GM19238 (cell line): Measurements from ENCODE around the gene NUDT21.
"Not testable (repeated sequence)": the region's sequence is repeated elsewhere in the genome, so short reads cannot be mapped to it uniquely, and the experiment has no call there.

ENCODE experiments used
- DNase-seq: peaks from one replicate; pipeline ENCODE4 v3.0.0; 2011; ENCODE audit warnings: low spot score; ENCODE audit not compliant: insufficient read length

NUDT21 gene

DNA sequence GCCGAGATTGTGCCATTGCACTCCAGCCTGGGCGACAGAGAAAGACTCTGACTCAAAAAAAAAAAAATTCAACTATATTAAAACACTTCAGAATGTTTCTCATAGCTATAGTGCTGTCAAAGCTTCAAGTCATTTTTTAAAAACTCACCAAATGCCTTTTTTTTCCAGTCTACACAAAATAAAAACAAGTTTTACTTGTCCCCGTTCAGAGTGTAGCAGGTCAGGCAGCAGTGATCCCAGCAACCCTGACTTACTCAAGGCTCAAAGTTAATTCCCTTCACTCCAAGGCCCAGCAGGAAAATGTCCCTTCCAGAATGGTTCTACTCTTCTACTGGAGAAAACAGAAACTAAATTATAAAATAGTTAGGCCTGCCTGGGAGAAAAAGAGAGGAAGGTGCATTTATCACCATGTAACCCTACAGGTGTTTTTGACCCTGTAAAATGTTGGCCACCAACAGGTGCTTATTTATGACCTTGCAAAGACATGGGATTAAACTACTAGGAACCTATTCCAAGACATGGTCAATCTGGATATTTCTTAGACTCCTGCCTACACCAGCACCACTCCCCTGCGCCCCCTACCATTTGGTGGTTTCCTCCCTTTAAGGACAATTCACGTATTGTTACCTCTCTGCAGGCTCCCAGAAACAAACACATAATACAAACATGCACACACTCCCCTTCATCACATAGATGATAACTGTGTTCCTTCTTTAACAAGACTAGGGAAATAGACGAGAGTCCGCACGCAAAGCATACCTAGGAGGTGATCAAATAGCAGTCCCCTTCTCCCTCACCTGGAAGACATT, 31.2 kb downstream of the NUDT21 start:
- DNase-seq, result no peak

DNA sequence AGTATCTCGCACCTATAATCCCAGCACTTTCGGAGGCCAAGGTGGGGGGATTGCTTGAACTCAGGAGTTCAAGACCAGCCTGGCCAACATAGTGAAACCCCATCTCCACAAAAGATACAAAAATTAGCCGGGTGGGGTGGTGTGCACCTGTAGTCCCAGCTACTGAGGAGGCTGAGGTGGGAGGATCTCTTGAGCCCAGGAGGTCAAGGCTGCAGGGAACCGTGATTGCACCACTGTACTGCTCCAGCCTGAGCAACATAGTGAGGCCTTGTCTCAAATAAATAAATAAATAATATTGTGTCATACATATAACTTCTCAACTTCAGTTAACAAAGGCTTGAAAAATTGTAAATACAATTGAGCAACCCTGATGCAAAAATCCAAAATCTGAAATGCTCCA, 34.0 kb downstream of the NUDT21 start:
- DNase-seq, result no peak

- no peak for DNase-seq
Observed at GRCh38 chr16:56415875-56416274, 35.3 kb downstream of the NUDT21 start.

DNA sequence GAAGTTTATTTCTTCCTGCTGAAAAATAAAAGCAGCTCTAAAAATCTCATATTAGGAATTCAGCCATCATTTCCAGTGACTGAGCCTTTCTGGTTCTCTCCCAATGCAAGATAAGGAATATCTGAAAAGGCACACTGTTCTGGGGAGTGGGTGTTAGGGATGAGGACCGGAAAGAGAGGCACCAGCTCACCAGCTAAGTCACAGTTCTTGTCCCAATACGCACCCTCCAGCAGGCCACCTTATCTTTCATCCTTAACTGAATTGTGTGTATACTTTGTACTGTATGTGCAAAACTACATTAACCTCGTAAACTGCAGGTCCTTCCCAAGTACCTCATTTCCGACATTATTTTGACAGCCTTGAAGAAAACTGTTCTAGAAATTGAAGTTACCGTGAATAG, 36.8 kb downstream of the NUDT21 start:
- no peak for DNase-seq

- no peak for DNase-seq
Observed at GRCh38 chr16:56413381-56413780, 37.8 kb downstream of the NUDT21 start.

GRCh38 chr16:56411624-56412023, 39.5 kb downstream of the NUDT21 start:
- DNase-seq, result no peak

DNA sequence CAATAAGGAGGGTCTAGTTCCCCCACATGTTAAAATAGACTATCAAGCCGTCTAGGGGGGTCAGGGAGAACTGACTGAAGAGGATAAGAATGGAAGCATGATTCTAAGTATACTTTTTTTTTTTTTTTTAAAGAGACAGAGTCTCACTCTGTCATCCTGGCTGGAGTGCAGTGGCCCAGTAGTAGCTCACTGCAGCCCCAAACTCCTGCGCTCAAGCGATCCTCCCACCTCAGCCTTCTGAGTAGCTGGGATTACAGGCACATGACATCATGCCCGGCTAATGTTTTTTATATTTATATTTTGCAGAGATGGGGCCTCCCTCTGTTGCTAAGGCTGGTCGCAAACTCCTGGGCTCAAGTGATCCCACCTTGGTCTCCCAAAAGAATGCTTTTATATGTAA, 40.0 kb downstream of the NUDT21 start:
- DNase-seq, result no peak

GRCh38 chr16:56409195-56409594, 41.9 kb downstream of the NUDT21 start:
- DNase-seq, result no peak

GRCh38 chr16:56408379-56409098, 42.6 kb downstream of the NUDT21 start:
- DNase-seq, result no peak

DNA sequence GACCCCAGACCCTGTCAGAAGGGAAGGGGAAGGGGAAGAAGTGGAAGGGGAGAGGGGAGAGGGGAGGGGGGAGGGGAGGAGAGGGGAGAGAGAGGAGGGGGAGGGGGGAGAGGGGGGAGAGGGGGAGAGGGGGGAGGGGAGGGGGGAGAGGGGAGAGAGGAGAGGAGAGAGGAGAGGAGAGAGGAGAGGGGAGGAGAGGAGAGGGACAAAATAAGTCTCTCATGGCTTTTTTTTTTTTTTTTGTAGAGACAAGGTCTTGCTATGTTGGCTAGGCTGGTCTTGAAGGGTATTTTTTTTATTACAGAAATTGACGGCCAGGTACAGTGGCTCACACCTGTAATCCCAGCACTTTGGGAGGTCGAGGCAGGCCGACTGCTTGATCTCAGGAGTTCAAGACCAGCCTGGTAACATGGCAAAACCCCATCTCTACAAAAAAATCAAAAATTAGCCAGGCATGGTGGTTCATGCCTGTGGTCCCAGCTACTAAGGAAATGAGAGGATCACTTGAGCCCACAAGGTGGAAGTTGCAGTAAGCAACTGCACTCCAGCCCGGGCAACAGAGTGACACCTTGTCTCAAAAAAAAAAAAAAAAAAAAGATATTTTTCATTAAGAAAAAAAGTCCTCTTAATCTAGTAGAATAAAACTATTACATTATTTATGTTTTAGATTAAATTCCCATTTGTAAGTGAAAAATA, 45.0 kb downstream of the NUDT21 start:
- no peak for DNase-seq

DNA sequence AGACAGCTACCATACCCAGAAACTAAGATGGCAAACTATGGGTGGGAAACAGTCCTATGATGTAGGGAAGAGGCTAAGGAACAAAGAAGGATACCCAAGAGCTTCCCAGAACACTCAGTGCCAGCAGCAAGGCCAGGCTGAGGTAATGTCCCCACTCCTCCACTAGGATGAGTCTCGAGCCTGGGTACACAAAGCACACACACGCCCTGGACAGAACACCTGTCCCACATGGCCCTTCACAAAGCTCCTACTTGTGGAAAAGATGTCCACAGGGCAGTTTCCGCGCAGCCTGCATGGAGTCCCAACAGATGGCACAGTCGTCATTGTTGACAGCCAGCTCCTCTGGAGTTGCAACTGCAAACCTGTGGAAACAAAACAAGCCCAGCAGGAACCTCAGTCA, 49.6 kb downstream of the NUDT21 start:
- DNase-seq, result no peak

- DNase-seq, result no peak
Observed at GRCh38 chr16:56400458-56400857, 50.7 kb downstream of the NUDT21 start.

GRCh38 chr16:56399486-56399885, 51.6 kb downstream of the NUDT21 start:
- no peak for DNase-seq

DNA sequence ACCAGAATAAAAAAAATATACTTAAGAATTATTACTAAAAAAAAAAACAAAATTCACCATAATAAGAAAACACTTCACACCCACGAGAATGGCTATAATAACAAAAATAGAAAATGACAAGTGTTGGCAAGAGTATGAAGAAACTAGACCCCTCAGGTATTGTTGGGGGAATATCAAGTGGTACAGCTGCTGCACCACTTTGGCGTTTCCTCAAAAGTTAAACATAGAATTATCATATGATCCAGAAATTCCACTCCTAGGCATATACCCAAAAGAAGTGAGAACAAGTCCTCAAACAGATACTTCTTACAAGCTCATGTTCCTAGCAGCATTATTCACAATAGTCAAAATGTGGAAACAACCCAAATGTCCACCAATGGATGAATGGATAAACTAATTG, 52.1 kb downstream of the NUDT21 start:
- no peak for DNase-seq

DNA sequence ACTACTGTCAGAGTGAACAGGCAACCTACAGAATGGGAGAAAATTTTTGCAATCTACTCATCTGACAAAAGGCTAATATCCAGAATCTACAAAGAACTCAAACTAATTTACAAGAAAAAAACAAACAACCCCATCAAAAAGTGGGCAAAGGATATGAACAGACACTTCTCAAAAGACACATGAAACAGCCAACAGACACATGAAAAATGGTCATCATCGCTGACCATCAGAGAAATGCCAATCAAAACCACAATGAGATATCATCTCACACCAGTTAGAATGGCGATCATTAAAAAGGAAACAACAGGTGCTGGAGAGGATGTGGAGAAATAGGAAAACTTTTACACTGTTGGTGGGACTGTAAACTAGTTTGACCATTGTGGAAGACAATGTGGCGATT, 54.4 kb downstream of the NUDT21 start:
- not testable (repeated sequence) for DNase-seq

DNA sequence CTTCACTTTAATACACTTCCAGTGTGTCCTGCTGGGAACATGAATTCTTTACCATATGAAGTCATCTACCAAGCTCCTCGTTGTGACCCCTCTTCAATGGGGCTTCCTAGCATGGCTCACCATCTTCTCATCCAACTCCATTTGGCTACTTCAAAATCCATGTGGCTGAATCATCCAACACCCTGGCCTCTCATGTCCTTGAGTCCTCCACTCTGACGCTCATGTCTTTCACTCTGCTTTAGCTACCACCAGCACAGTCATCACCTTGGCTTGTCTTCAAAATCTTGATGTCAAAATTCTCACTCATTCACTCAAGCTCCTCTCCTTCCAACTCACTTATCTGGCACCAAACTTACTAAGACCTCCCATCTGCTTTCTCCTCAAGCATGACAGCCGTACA, 61.6 kb downstream of the NUDT21 start:
- DNase-seq, result no peak

GRCh38 chr16:56388209-56388608, 62.9 kb downstream of the NUDT21 start:
- DNase-seq, result no peak

DNA sequence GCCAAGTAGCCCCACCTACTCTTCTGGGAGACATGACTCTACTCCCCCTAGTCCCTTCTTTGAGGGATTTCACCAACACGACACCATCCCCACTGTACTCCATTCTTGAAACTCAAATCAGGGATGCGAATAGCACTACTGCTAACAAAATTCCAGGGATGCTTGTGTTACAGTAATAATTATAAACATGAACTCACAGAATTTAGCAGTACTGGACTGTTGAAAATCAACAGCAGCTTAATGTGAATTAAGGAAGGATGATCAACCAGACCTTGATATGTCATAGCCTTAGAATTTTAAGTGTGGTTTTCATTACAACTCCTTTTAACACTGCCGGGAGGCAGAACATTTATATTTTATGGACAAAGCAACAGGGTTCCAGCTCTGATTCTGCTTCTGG, 63.7 kb downstream of the NUDT21 start:
- no peak for DNase-seq

DNA sequence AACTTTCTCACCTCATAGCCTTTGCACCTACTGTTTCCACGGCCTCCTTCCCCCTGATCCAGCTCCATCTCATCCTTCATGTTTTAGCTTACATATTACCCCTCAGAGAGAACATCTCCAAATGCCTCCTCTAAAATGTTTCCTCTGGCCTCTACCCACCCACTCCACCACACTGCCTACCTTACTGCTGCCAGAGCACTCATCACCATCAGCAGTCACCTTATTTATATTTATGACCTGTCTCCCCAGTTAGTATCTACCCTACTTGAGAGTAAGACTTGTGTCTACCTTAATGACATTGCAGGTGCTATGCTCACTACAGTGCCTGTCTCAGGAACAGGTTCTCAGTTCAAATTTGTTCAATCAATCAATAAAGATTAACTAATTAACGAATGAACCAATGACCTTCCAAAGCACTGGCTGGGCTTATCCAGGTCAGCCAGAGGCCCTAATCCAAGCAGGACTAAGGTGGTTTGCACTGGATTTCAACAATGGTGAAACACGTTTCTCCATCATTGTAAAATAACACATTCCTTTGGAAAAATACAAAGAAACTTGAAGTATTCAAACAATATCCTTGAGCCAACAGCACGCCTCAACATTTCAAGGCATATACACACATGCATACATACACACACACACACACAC, 66.9 kb downstream of the NUDT21 start:
- DNase-seq, result no peak

DNA sequence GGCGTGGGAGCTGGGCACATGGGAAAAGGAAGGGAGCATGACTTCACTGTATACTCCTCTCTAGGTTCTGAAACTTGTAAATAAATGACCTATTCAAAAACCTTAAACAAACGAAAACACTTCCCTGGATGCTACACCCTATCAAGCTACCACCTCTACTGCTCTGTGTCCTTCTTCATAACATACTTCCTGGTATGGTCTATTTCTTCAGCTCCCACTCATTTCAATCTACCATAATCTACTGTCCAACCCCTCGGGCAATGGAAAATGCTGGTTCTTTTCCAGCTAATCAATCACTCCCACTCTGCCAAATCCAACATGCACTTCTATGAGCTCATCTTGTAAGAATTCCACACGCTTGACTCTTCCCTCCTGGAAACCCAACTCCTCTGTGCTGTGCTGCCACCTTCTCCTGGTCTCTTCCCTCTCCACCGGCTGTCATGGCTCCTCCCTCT, 68.2 kb downstream of the NUDT21 start:
- no peak for DNase-seq

DNA sequence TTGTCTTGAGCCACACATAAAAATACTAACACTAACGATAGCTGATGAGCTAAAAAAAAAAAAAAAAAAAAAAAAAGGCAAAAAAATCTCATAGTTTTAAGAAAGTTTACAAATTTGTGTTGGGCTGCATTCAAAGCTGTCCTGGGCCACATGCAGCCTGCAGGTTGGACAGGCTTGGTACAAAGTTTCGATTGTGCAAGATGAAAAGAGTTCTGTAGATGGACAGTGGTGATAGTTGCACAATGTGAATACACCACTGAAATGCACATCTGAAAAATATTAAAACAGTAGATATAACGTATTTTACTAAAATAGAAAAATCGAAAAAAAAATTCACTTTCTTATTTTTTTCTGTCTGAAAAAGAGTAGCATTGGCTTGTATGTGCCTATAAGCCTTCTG, 68.7 kb downstream of the NUDT21 start:
- no peak for DNase-seq
